Activated T-cell treated with anti-CD3 and anti-CD28 coated beads, Interleukin-2, amount 50 U/mL, for 4 hours (primary cell): ENCODE results near the gene SERPINA12. TPM values are rescaled to one million over a fixed set of nuclear protein-coding genes. Genes with fewer than 3 reads are reported as not detected.
"Not testable (repeated sequence)": the region's sequence is repeated elsewhere in the genome, so short reads cannot be mapped to it uniquely, and the experiment has no call there.

ENCODE experiments used
- ATAC-seq, 2 donors: fragments of 200-7000 bp; cut with Tn5 transposase; one replicate each; pipeline ENCODE4 v1.10.0; 2021
- DNase-seq: peaks from one replicate; pipeline ENCODE4 v3.0.0-alpha.2; 2020
- H3K27me3 Mint-ChIP-seq: one replicate; pipeline ENCODE4 v1.8.0; 2021; ENCODE audit warnings: low read depth, mixed read lengths
- H3K36me3 Mint-ChIP-seq: one replicate; pipeline ENCODE4 v1.8.0; 2022; ENCODE audit warnings: mixed read lengths; ENCODE audit not compliant: insufficient read depth
- H3K4me1 Mint-ChIP-seq: one replicate; pipeline ENCODE4 v1.8.0; 2021; ENCODE audit warnings: low read depth, mixed read lengths
- H3K4me3 Mint-ChIP-seq: one replicate; pipeline ENCODE4 v1.8.0; 2021; ENCODE audit warnings: mild to moderate bottlenecking, moderate library complexity, mixed read lengths
- H3K9me3 Mint-ChIP-seq: one replicate; pipeline ENCODE4 v1.8.0; 2021; ENCODE audit warnings: mixed read lengths
- total RNA-seq, 3 donors: library from RNA; stranded (reverse); gene quantifications; one replicate each; pipeline ENCODE4 v1.2.1, GENCODE V29; 2021

SERPINA12 gene
- total RNA-seq, 3 donors from 2014 or later: not detected

- peaks cover 15% of the 10 kb centered on the region for H3K27me3 Mint-ChIP-seq
- DNase-seq (no peak), ATAC-seq (no peak)
- no peaks in the 10 kb centered on the region for H3K4me1 Mint-ChIP-seq
- no peak overlapping the region for H3K4me3 Mint-ChIP-seq
- no peaks in the 10 kb centered on the region for H3K9me3 Mint-ChIP-seq
- no peaks in the 10 kb centered on the region for H3K36me3 Mint-ChIP-seq
These were observed 17.8 kb downstream of the SERPINA12 start for GRCh38 chr14:94491511-94491910.

- Mint-ChIP-seq H3K9me3 (no peaks in the 10 kb centered on the region), H3K36me3 (no peaks in the 10 kb centered on the region), H3K4me1 (peaks cover 3% of the 10 kb centered on the region), H3K4me3 (no peak overlapping the region), H3K27me3 (peaks cover 21% of the 10 kb centered on the region)
- DNase-seq (no peak), ATAC-seq (no peak)
These were observed 19.9 kb downstream of the SERPINA12 start for GRCh38 chr14:94489336-94489735.

- H3K27me3 Mint-ChIP-seq: peaks cover 27% of the 10 kb centered on the region
- H3K36me3 Mint-ChIP-seq: no peaks in the 10 kb centered on the region
- H3K9me3 Mint-ChIP-seq: no peaks in the 10 kb centered on the region
- no peak for DNase-seq
- ATAC-seq: no peak
- H3K4me3 Mint-ChIP-seq: no peak overlapping the region
- peaks cover 3% of the 10 kb centered on the region for H3K4me1 Mint-ChIP-seq
These were observed 22.4 kb downstream of the SERPINA12 start for GRCh38 chr14:94486883-94487282.

GRCh38 chr14:94485944-94486841, 23.1 kb downstream of the SERPINA12 start:
- no peak overlapping the region for H3K4me3 Mint-ChIP-seq
- peaks cover 3% of the 10 kb centered on the region for H3K4me1 Mint-ChIP-seq
- peak; percentile 46 to 70 for ATAC-seq
- H3K27me3 Mint-ChIP-seq: peaks cover 27% of the 10 kb centered on the region
- H3K9me3 Mint-ChIP-seq: no peaks in the 10 kb centered on the region
- no peaks in the 10 kb centered on the region for H3K36me3 Mint-ChIP-seq
- DNase-seq: peak; percentile 16

- no peak for ATAC-seq
- no peaks in the 10 kb centered on the region for H3K36me3 Mint-ChIP-seq
- peaks cover 2% of the 10 kb centered on the region for H3K9me3 Mint-ChIP-seq
- peaks cover 25% of the 10 kb centered on the region for H3K27me3 Mint-ChIP-seq
- H3K4me3 Mint-ChIP-seq: no peak overlapping the region
- peaks cover 3% of the 10 kb centered on the region for H3K4me1 Mint-ChIP-seq
- no peak for DNase-seq
These were observed 24.8 kb downstream of the SERPINA12 start for GRCh38 chr14:94484481-94484880.

- no peak overlapping the region for H3K4me3 Mint-ChIP-seq
- ATAC-seq (no peak), DNase-seq (no peak)
- peaks cover 6% of the 10 kb centered on the region for H3K9me3 Mint-ChIP-seq
- no peaks in the 10 kb centered on the region for H3K36me3 Mint-ChIP-seq
- H3K4me1 Mint-ChIP-seq: peaks cover 3% of the 10 kb centered on the region
- H3K27me3 Mint-ChIP-seq: peaks cover 25% of the 10 kb centered on the region
These were observed 25.5 kb downstream of the SERPINA12 start for GRCh38 chr14:94483729-94484275.

GRCh38 chr14:94483071-94483451, 26.2 kb downstream of the SERPINA12 start:
- DNase-seq: no peak
- Mint-ChIP-seq H3K27me3 (peaks cover 25% of the 10 kb centered on the region), H3K4me1 (peaks cover 3% of the 10 kb centered on the region), H3K36me3 (no peaks in the 10 kb centered on the region), H3K9me3 (peaks cover 12% of the 10 kb centered on the region), H3K4me3 (no peak overlapping the region)
- no peak for ATAC-seq

- not testable (repeated sequence) for ATAC-seq, H3K36me3 Mint-ChIP-seq, H3K4me3 Mint-ChIP-seq, H3K4me1 Mint-ChIP-seq, DNase-seq
- Mint-ChIP-seq H3K9me3 (peaks cover 16% of the 10 kb centered on the region), H3K27me3 (peaks cover 22% of the 10 kb centered on the region)
These were observed 26.9 kb downstream of the SERPINA12 start for GRCh38 chr14:94482132-94483070.

GRCh38 chr14:94481468-94482131, 27.7 kb downstream of the SERPINA12 start:
- Mint-ChIP-seq H3K27me3 (peaks cover 14% of the 10 kb centered on the region), H3K4me3 (no peak overlapping the region), H3K4me1 (peaks cover 3% of the 10 kb centered on the region), H3K36me3 (no peaks in the 10 kb centered on the region), H3K9me3 (peaks cover 16% of the 10 kb centered on the region)
- no peak for ATAC-seq
- no peak for DNase-seq

- Mint-ChIP-seq H3K4me3 (no peak overlapping the region), H3K27me3 (peaks cover 8% of the 10 kb centered on the region), H3K36me3 (no peaks in the 10 kb centered on the region)
These were observed 28.5 kb downstream of the SERPINA12 start for GRCh38 chr14:94480809-94481208.

GRCh38 chr14:94478420-94478819, 30.8 kb downstream of the SERPINA12 start:
- Mint-ChIP-seq H3K27me3 (no peaks in the 10 kb centered on the region), H3K4me3 (no peak overlapping the region), H3K4me1 (no peaks in the 10 kb centered on the region), H3K9me3 (peaks cover 16% of the 10 kb centered on the region), H3K36me3 (no peaks in the 10 kb centered on the region)
- DNase-seq (no peak), ATAC-seq (no peak)

More at GRCh38 chr14:94480809-94481208, 28.5 kb downstream of the SERPINA12 start:
- peaks cover 16% of the 10 kb centered on the region for H3K9me3 Mint-ChIP-seq
- DNase-seq (no peak), ATAC-seq (no peak)
- no peaks in the 10 kb centered on the region for H3K4me1 Mint-ChIP-seq

- no peaks in the 10 kb centered on the region for H3K4me1 Mint-ChIP-seq
- peaks cover 3% of the 10 kb centered on the region for H3K27me3 Mint-ChIP-seq
- H3K36me3 Mint-ChIP-seq: no peaks in the 10 kb centered on the region
- ATAC-seq: no peak
- H3K4me3 Mint-ChIP-seq: no peak within 1 kb of the TSS
- DNase-seq: no peak
- peaks cover 16% of the 10 kb centered on the region for H3K9me3 Mint-ChIP-seq
These were observed 33.2 kb downstream of the SERPINA12 start, which contains the start of gene SERPINA9 for GRCh38 chr14:94476023-94476422. SERPINA9 (minus strand) TSS chr14:94476197; CDS start chr14:94469840, 6,357 bp downstream.

GRCh38 chr14:94474581-94475031, 34.7 kb downstream of the SERPINA12 start:
- Mint-ChIP-seq H3K9me3 (peaks cover 15% of the 10 kb centered on the region), H3K27me3 (peaks cover 3% of the 10 kb centered on the region), H3K36me3 (no peaks in the 10 kb centered on the region), H3K4me1 (no peaks in the 10 kb centered on the region), H3K4me3 (no peak overlapping the region)
- ATAC-seq: no peak
- DNase-seq: no peak
